ENCODE data around the gene ATG4A. TPM values are rescaled to one million over a fixed set of nuclear protein-coding genes. Genes with fewer than 3 reads are reported as not detected.

ATG4A gene
- polyA plus RNA-seq, 1 of the 3 experiments (the other 2 are of a cell fraction), result 4.1 TPM

- ChIA-PET CTCF (no interaction called here), POLR2A (no interaction called here)
- no peaks in the 10 kb centered on the region for H4K20me1 ChIP-seq (ENCODE audit: insufficient read depth)
- no peaks in the 10 kb centered on the region for H3K4me1 ChIP-seq (ENCODE audit: control insufficient read depth in 1 of 2, insufficient read depth in 2 of 2, low read depth in 1 of 2, low read length in 1 of 2)
- DNase-seq, result no peak
- no peaks in the 10 kb centered on the region for H3K36me3 ChIP-seq (replicated peaks in 1 of 2; ENCODE audit: control insufficient read depth in 1 of 2, insufficient read depth in 2 of 2, low read length in 1 of 2)
- H3K4me3 ChIP-seq (ENCODE audit: low read depth in 2 of 2, low read length in 1 of 2), result no peak overlapping the region
- H3K9me3 ChIP-seq, result no peaks in the 10 kb centered on the region
- H3K27ac ChIP-seq (ENCODE audit: low read depth in 2 of 2, low read length in 1 of 2), result no peak overlapping the region
- no peaks in the 10 kb centered on the region for H3K27me3 ChIP-seq (ENCODE audit: insufficient read depth)
- H2AFZ ChIP-seq (ENCODE audit: low read depth), result no peak overlapping the region
- H3F3A ChIP-seq (replicated peaks; ENCODE audit: insufficient read depth), result no peaks in the 10 kb centered on the region
- H3K79me2 ChIP-seq (ENCODE audit: insufficient read depth), result no peaks in the 10 kb centered on the region
- TF ChIP-seq, protein P1, sequence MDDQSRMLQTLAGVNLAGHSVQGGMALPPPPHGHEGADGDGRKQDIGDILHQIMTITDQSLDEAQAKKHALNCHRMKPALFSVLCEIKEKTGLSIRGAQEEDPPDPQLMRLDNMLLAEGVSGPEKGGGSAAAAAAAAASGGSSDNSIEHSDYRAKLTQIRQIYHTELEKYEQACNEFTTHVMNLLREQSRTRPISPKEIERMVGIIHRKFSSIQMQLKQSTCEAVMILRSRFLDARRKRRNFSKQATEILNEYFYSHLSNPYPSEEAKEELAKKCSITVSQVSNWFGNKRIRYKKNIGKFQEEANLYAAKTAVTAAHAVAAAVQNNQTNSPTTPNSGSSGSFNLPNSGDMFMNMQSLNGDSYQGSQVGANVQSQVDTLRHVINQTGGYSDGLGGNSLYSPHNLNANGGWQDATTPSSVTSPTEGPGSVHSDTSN (IDR thresholded peaks at IDR 0.05), result no peak
- TF ChIP-seq TCF12 (IDR thresholded peaks at IDR 0.05) (no peak), IRF3 (IDR thresholded peaks at IDR 0.05; ENCODE audit: low read depth, low read length) (no peak)
- H3K9me2 ChIP-seq, result no peaks in the 10 kb centered on the region
- H3K4me2 ChIP-seq, result no peak overlapping the region
- WGBS (ENCODE audit: low lambda C conversion rate), result 69% methylated on average over 2 of the region's 2 CpGs
- H3K9ac ChIP-seq, result no peak overlapping the region
These were observed 5.8 kb downstream of the ATG4A start for GRCh38 chrX:108097380-108097779.

- no peak for TF ChIP-seq IRF3 (IDR thresholded peaks at IDR 0.05; ENCODE audit: low read depth, low read length)
- TF ChIP-seq EP300 (IDR thresholded peaks at IDR 0.05; ENCODE audit: borderline replicate concordance in 1 of 2, low read depth in 1 of 2, low read length in 1 of 2), result no peak
- TF ChIP-seq, protein P2, sequence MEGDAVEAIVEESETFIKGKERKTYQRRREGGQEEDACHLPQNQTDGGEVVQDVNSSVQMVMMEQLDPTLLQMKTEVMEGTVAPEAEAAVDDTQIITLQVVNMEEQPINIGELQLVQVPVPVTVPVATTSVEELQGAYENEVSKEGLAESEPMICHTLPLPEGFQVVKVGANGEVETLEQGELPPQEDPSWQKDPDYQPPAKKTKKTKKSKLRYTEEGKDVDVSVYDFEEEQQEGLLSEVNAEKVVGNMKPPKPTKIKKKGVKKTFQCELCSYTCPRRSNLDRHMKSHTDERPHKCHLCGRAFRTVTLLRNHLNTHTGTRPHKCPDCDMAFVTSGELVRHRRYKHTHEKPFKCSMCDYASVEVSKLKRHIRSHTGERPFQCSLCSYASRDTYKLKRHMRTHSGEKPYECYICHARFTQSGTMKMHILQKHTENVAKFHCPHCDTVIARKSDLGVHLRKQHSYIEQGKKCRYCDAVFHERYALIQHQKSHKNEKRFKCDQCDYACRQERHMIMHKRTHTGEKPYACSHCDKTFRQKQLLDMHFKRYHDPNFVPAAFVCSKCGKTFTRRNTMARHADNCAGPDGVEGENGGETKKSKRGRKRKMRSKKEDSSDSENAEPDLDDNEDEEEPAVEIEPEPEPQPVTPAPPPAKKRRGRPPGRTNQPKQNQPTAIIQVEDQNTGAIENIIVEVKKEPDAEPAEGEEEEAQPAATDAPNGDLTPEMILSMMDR (IDR thresholded peaks at IDR 0.05), result no peak
- no peak for TF ChIP-seq RAD21 (IDR thresholded peaks at IDR 0.05; ENCODE audit: low read length)
- no peak for TF ChIP-seq MXI1 (IDR thresholded peaks at IDR 0.05; ENCODE audit: low read depth, low read length)
- TF ChIP-seq TCF12 (IDR thresholded peaks at IDR 0.05), result no peak
- no peaks in the 10 kb centered on the region for H3K36me3 ChIP-seq (replicated peaks in 1 of 2; ENCODE audit: control insufficient read depth in 1 of 2, insufficient read depth in 2 of 2, low read length in 1 of 2)
- H3K9me2 ChIP-seq, result no peaks in the 10 kb centered on the region; the same call in 1 of the 2 replicates
- H2AFZ ChIP-seq (ENCODE audit: low read depth), result no peak overlapping the region
- no peaks in the 10 kb centered on the region for H4K20me1 ChIP-seq (ENCODE audit: insufficient read depth)
- no peaks in the 10 kb centered on the region for H3F3A ChIP-seq (replicated peaks; ENCODE audit: insufficient read depth)
- no peaks in the 10 kb centered on the region for H3K79me2 ChIP-seq (ENCODE audit: insufficient read depth)
- no peaks in the 10 kb centered on the region for H3K27me3 ChIP-seq (ENCODE audit: insufficient read depth)
- POLR2A ChIA-PET, result no interaction called here
- H3K4me3 ChIP-seq (ENCODE audit: low read depth in 2 of 2, low read length in 1 of 2), result no peak overlapping the region
- no peaks in the 10 kb centered on the region for H3K4me1 ChIP-seq (ENCODE audit: control insufficient read depth in 1 of 2, insufficient read depth in 2 of 2, low read depth in 1 of 2, low read length in 1 of 2)
- H3K9me3 ChIP-seq, result no peaks in the 10 kb centered on the region
- H3K27ac ChIP-seq (ENCODE audit: low read depth in 2 of 2, low read length in 1 of 2), result no peak overlapping the region
- no peak overlapping the region for H3K9ac ChIP-seq
- DNase-seq, result no peak
- no peak overlapping the region for H3K4me2 ChIP-seq
- CTCF ChIA-PET, result no interaction called here
These were observed 13.9 kb downstream of the ATG4A start for GRCh38 chrX:108105473-108105872.
